Measurements from ENCODE around the gene RGS7BP. TPM values are rescaled to one million over a fixed set of nuclear protein-coding genes. Genes with fewer than 3 reads are reported as not detected.

RGS7BP gene
- total RNA-seq, 1 experiment from 2014 or later = not detected

GRCh38 chr5:64632251-64632650, 126.4 kb downstream of the RGS7BP start:
- H2AFZ ChIP-seq (ENCODE audit: low read depth, low read length, poor library complexity, severe bottlenecking) = no peak overlapping the region
- no peaks in the 10 kb centered on the region for H3K36me3 ChIP-seq (ENCODE audit: control insufficient read depth in 1 of 2, insufficient read depth in 2 of 2, low read length in 2 of 2)
- no peaks in the 10 kb centered on the region for H3K9me2 ChIP-seq (ENCODE audit: insufficient read depth)
- H3K4me2 ChIP-seq (ENCODE audit: low read length) = no peak overlapping the region
- POLR2A ChIA-PET = no interaction called here
- TF ChIP-seq, protein P1, sequence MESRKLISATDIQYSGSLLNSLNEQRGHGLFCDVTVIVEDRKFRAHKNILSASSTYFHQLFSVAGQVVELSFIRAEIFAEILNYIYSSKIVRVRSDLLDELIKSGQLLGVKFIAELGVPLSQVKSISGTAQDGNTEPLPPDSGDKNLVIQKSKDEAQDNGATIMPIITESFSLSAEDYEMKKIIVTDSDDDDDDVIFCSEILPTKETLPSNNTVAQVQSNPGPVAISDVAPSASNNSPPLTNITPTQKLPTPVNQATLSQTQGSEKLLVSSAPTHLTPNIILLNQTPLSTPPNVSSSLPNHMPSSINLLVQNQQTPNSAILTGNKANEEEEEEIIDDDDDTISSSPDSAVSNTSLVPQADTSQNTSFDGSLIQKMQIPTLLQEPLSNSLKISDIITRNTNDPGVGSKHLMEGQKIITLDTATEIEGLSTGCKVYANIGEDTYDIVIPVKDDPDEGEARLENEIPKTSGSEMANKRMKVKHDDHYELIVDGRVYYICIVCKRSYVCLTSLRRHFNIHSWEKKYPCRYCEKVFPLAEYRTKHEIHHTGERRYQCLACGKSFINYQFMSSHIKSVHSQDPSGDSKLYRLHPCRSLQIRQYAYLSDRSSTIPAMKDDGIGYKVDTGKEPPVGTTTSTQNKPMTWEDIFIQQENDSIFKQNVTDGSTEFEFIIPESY (IDR thresholded peaks at IDR 0.05; ENCODE audit: extremely low read depth, insufficient replicate concordance, low read length) = no peak
- no peak for TF ChIP-seq POLR2A (IDR thresholded peaks at IDR 0.05; ENCODE audit: borderline replicate concordance, extremely low read depth, insufficient read depth, insufficient read length)
- no peak for TF ChIP-seq CEBPB (IDR thresholded peaks at IDR 0.05; ENCODE audit: low read depth)
- TF ChIP-seq ZNF274 (IDR thresholded peaks at IDR 0.05; ENCODE audit: low read depth, low read length) = no peak
- no peak overlapping the region for H3K9ac ChIP-seq (ENCODE audit: low read length)
- DNase-seq (ENCODE audit: low read depth, low spot score) (no peak), ATAC-seq (no peak)
- RAD21 ChIA-PET (ENCODE audit: low non-redundant PET in 1 of 2, low total read pairs in 2 of 2, uncharacterized antibody in 2 of 2, unreplicated experiment in 2 of 2) = no interaction called here
- H3K4me3 ChIP-seq (replicated peaks in 1 of 2; ENCODE audit: low read depth in 1 of 2, low read length in 2 of 2) = no peak overlapping the region
- no peak overlapping the region for H3K27ac ChIP-seq (ENCODE audit: low read depth, low read length)
- CTCF ChIA-PET = no interaction called here
- H3K27me3 ChIP-seq (ENCODE audit: insufficient read depth, low read length) = peaks cover 8% of the 10 kb centered on the region; the same call in 1 of the 2 replicates
- intact Hi-C loops (cut with micrococcal nuclease) = no loop called here
- no peaks in the 10 kb centered on the region for H3K4me1 ChIP-seq (ENCODE audit: control insufficient read depth in 1 of 2, insufficient read depth in 2 of 2, low read length in 2 of 2)
- BruUV-seq (replicated peaks) = no TSS peak
- no peaks in the 10 kb centered on the region for H3K9me3 ChIP-seq (ENCODE audit: control insufficient read depth in 1 of 2, insufficient read depth in 1 of 2, low read depth in 1 of 2, low read length in 2 of 2)
- no peaks in the 10 kb centered on the region for H3K79me2 ChIP-seq (ENCODE audit: insufficient read depth, low read length)
- no peaks in the 10 kb centered on the region for H4K20me1 ChIP-seq (ENCODE audit: insufficient read depth)

- BruUV-seq (replicated peaks) = no TSS peak
- POLR2A ChIA-PET = no interaction called here
- no peak; the same call in 1 of the 2 replicates for ATAC-seq
These were observed 129.3 kb downstream of the RGS7BP start for GRCh38 chr5:64634997-64635686.

More at GRCh38 chr5:64634997-64635686, 129.3 kb downstream of the RGS7BP start:
- no peaks in the 10 kb centered on the region for H4K20me1 ChIP-seq (ENCODE audit: insufficient read depth)
- H3K4me3 ChIP-seq (replicated peaks in 1 of 2; ENCODE audit: low read depth in 1 of 2, low read length in 2 of 2) = no peak overlapping the region
- intact Hi-C loops (cut with micrococcal nuclease) = loop anchor here (1.0 to 2.0 kb wide), 2 partner anchors 149 to 848 kb away; no protein-coding TSS in a partner anchor
- RAD21 ChIA-PET (ENCODE audit: low non-redundant PET in 1 of 2, low total read pairs in 2 of 2, uncharacterized antibody in 2 of 2, unreplicated experiment in 2 of 2) = no interaction called here
- H3K36me3 ChIP-seq (ENCODE audit: control insufficient read depth in 1 of 2, insufficient read depth in 2 of 2, low read length in 2 of 2) = no peaks in the 10 kb centered on the region
- H3K9ac ChIP-seq (ENCODE audit: low read length) = no peak overlapping the region
- CTCF ChIA-PET = interaction anchor here (1.4 to 1.9 kb wide), 3 partner anchors 150 to 848 kb away, joined by 3 to 5 read pairs (median 5); no protein-coding TSS in a partner anchor
- no peak overlapping the region for H3K4me2 ChIP-seq (ENCODE audit: low read length)
- peak; percentile 16 for DNase-seq (ENCODE audit: low read depth, low spot score)
- H3K27me3 ChIP-seq (ENCODE audit: insufficient read depth, low read length) = peaks cover 15% of the 10 kb centered on the region; the same call in 1 of the 2 replicates
- no peaks in the 10 kb centered on the region for H3K4me1 ChIP-seq (ENCODE audit: control insufficient read depth in 1 of 2, insufficient read depth in 2 of 2, low read length in 2 of 2)
- no peak overlapping the region for H3K27ac ChIP-seq (ENCODE audit: low read depth, low read length)
- no peak overlapping the region for H2AFZ ChIP-seq (ENCODE audit: low read depth, low read length, poor library complexity, severe bottlenecking)
- H3K9me2 ChIP-seq (ENCODE audit: insufficient read depth) = no peaks in the 10 kb centered on the region
- no peaks in the 10 kb centered on the region for H3K9me3 ChIP-seq (ENCODE audit: control insufficient read depth in 1 of 2, insufficient read depth in 1 of 2, low read depth in 1 of 2, low read length in 2 of 2)
- H3K79me2 ChIP-seq (ENCODE audit: insufficient read depth, low read length) = no peaks in the 10 kb centered on the region
- TF ChIP-seq YY1 (IDR thresholded peaks at IDR 0.05; ENCODE audit: extremely low read depth, insufficient replicate concordance, low read depth, low read length) (no peak), ZNF274 (IDR thresholded peaks at IDR 0.05; ENCODE audit: low read depth, low read length) (no peak), CEBPB (IDR thresholded peaks at IDR 0.05; ENCODE audit: low read depth) (no peak), EZH2phosphoT487 (IDR thresholded peaks at IDR 0.05; ENCODE audit: borderline replicate concordance) (no peak), RAD21 (IDR thresholded peaks at IDR 0.05; ENCODE audit: low read depth) (peak; percentile 82), SIN3A (IDR thresholded peaks at IDR 0.05; ENCODE audit: low read depth) (no peak)
- TF ChIP-seq, protein P2, sequence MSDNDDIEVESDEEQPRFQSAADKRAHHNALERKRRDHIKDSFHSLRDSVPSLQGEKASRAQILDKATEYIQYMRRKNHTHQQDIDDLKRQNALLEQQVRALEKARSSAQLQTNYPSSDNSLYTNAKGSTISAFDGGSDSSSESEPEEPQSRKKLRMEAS (IDR thresholded peaks at IDR 0.05) = no peak
- TF ChIP-seq, protein P3, sequence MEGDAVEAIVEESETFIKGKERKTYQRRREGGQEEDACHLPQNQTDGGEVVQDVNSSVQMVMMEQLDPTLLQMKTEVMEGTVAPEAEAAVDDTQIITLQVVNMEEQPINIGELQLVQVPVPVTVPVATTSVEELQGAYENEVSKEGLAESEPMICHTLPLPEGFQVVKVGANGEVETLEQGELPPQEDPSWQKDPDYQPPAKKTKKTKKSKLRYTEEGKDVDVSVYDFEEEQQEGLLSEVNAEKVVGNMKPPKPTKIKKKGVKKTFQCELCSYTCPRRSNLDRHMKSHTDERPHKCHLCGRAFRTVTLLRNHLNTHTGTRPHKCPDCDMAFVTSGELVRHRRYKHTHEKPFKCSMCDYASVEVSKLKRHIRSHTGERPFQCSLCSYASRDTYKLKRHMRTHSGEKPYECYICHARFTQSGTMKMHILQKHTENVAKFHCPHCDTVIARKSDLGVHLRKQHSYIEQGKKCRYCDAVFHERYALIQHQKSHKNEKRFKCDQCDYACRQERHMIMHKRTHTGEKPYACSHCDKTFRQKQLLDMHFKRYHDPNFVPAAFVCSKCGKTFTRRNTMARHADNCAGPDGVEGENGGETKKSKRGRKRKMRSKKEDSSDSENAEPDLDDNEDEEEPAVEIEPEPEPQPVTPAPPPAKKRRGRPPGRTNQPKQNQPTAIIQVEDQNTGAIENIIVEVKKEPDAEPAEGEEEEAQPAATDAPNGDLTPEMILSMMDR (IDR thresholded peaks at IDR 0.05 in 2 of 3, conservative IDR thresholded peaks at IDR 0.05 in 1 of 3; ENCODE audit: borderline replicate concordance in 1 of 3, insufficient read depth in 1 of 3, low read depth in 2 of 3, low read length in 2 of 3) = peak; percentile 45 to 85 (median 62)
